HepG2 (cell line): ENCODE results near the gene IFNK. TPM values are rescaled to one million over a fixed set of nuclear protein-coding genes. Genes with fewer than 3 reads are reported as not detected.
A peak's percentile ranks its signal among the peaks of the same experiment; 100 is the strongest.

ENCODE experiments used
- ATAC-seq: fragments of 200-7000 bp; cut with Tn5 transposase; 3 replicates; pipeline ENCODE4 v1.9.1; 2020; ENCODE audit warnings: mild to moderate bottlenecking, moderate library complexity
- BruUV-seq: library from RNA; stranded (reverse); fragments of 400-500 nt; replicated peaks from 2 replicates; lab custom pipeline; 2021; lab: Mats Ljungman, UMichigan
- CTCF ChIA-PET: fragments of 300-600 bp; formaldehyde crosslinking; extraction: SDS; loops from one replicate; lab custom pipeline; 2021; ENCODE audit warnings: low total read pairs, inconsistent platforms, low intra/inter-chr PET ratio; lab: Yijun Ruan, JAX
- POLR2A ChIA-PET: fragments of 350-600 bp; sonication (Branson Sonifier 250); formaldehyde crosslinking; loops from one replicate; lab custom pipeline; 2020; ENCODE audit warnings: antibody characterized with exemption, inconsistent platforms; lab: Yijun Ruan, JAX
- DNase-seq: peaks from one replicate; pipeline ENCODE4 v3.0.0-alpha.2; 2015; ENCODE audit warnings: low spot score
- FAIRE-seq: peaks from 3 replicates; lab custom pipeline; 2011; peaks lifted over from hg19 to GRCh38; lab: Jason Lieb, UNC
- H2AFZ ChIP-seq: one replicate; pipeline ENCODE4 v1.6.1; 2011; ENCODE audit warnings: low read length, inconsistent platforms
- H3K27ac ChIP-seq: fragments of 300-600 bp; 3 replicates; pipeline ENCODE4 v1.8.0; 2011; ENCODE audit warnings: mixed run types, mild to moderate bottlenecking, mixed read lengths, low read length, inconsistent platforms; ENCODE audit not compliant: insufficient read depth; ENCODE audit errors: extremely low read length
- H3K27me3 ChIP-seq, 2 experiments: fragments of 200-600 bp in 1 of 2; 2 replicates in 1 of 2; 3 replicates in 1 of 2; pipeline versions ENCODE4 v1.6.0 to v1.8.0; 2011; ENCODE audit warnings: low read length in 2 of 2, mild to moderate bottlenecking in 2 of 2, moderate library complexity in 2 of 2, inconsistent platforms in 1 of 2; ENCODE audit not compliant: insufficient read depth in 2 of 2, control insufficient read depth in 1 of 2
- H3K36me3 ChIP-seq, 2 experiments: fragments of 200-600 bp in 1 of 2; replicated peaks in 1 of 2; 2 replicates in 1 of 2; 3 replicates in 1 of 2; pipeline versions ENCODE4 v1.5.1 to v1.8.0; 2011; ENCODE audit warnings: low read length in 2 of 2, inconsistent platforms in 1 of 2; ENCODE audit not compliant: insufficient read depth in 2 of 2, control insufficient read depth in 1 of 2
- H3K4me1 ChIP-seq: 2 replicates; pipeline ENCODE4 v1.5.1; 2012; ENCODE audit warnings: low read length, inconsistent platforms; ENCODE audit not compliant: insufficient read depth
- H3K4me2 ChIP-seq: 2 replicates; pipeline ENCODE4 v1.6.0; 2011; ENCODE audit warnings: low read depth, low read length, inconsistent platforms
- H3K4me3 ChIP-seq, 3 experiments: fragments of 200-600 bp in 1 of 3; sonication (generic), shearing (Covaris generic) in 1 of 3; replicated peaks in 1 of 3; 2 replicates each; pipeline ENCODE4 v1.5.1; 2011 to 2016; ENCODE audit warnings: low read length in 3 of 3, inconsistent platforms in 2 of 3, low read depth in 2 of 3, mild to moderate bottlenecking in 2 of 3, control low read depth in 1 of 3, mixed read lengths in 1 of 3; ENCODE audit not compliant: insufficient read depth in 1 of 3
- H3K79me2 ChIP-seq: one replicate; pipeline ENCODE4 v1.6.1; 2011; ENCODE audit warnings: low read length, inconsistent platforms; ENCODE audit not compliant: insufficient read depth
- H3K9ac ChIP-seq: 2 replicates; pipeline ENCODE4 v1.6.0; 2011; ENCODE audit warnings: mild to moderate bottlenecking, low read depth, low read length, inconsistent platforms; ENCODE audit not compliant: insufficient read depth
- H3K9me3 ChIP-seq: 2 replicates; pipeline ENCODE4 v1.5.1; 2012; ENCODE audit warnings: mild to moderate bottlenecking, low read length
- H4K20me1 ChIP-seq: 2 replicates; pipeline ENCODE4 v1.6.0; 2011; ENCODE audit warnings: inconsistent platforms, mild to moderate bottlenecking, low read length, moderate library complexity; ENCODE audit not compliant: insufficient read depth
- ARID5B ChIP-seq: IDR thresholded peaks from 2 replicates; pipeline ENCODE4 v1.4.0; 2020; ENCODE audit warnings: mild to moderate bottlenecking, missing genetic modification reagents
- ATF7-NPFF ChIP-seq: sonication (generic); formaldehyde crosslinking; IDR thresholded peaks from 2 replicates; pipeline ENCODE4 v1.8.1; 2023; ENCODE audit warnings: mild to moderate bottlenecking, low read depth, missing genetic modification reagents, moderate library complexity
- CCAR2 ChIP-seq: fragments of 200-400 bp; formaldehyde crosslinking; optimal IDR thresholded peaks from 2 replicates; pipeline ENCODE3; 2018; ENCODE audit warnings: low read depth, mild to moderate bottlenecking, low read length, moderate library complexity
- FOXO4 ChIP-seq: sonication (generic); formaldehyde crosslinking; conservative IDR thresholded peaks from 2 replicates; pipeline ENCODE4 v1.8.1; 2023; ENCODE audit warnings: missing genetic modification reagents
- GZF1 ChIP-seq: sonication (generic); formaldehyde crosslinking; IDR thresholded peaks from 2 replicates; pipeline ENCODE4 v1.5.1; 2020; ENCODE audit warnings: mild to moderate bottlenecking, missing genetic modification reagents
- HDAC1 ChIP-seq: sonication (generic); formaldehyde crosslinking; IDR thresholded peaks from 2 replicates; pipeline ENCODE4 v1.5.1; 2020; ENCODE audit warnings: mild to moderate bottlenecking, missing genetic modification reagents
- HOXD1 ChIP-seq: sonication (generic); formaldehyde crosslinking; IDR thresholded peaks from 2 replicates; pipeline ENCODE4 v1.5.0; 2020; ENCODE audit warnings: missing genetic modification reagents
- MBNL3 ChIP-seq: fragments of 250-450 bp; sonication (Bioruptor Pico); conservative IDR thresholded peaks from 2 replicates; pipeline ENCODE4 v1.8.0; 2022; ENCODE audit warnings: mild to moderate bottlenecking, inconsistent platforms
- STAT6 ChIP-seq: sonication (generic); formaldehyde crosslinking; IDR thresholded peaks from 2 replicates; pipeline ENCODE4 v1.4.0; 2020; ENCODE audit warnings: missing genetic modification reagents, mild to moderate bottlenecking, borderline replicate concordance
- ZBTB2 ChIP-seq: sonication (generic); formaldehyde crosslinking; IDR thresholded peaks from 2 replicates; pipeline ENCODE4 v1.8.0; 2022; ENCODE audit warnings: low read depth, missing genetic modification reagents
- ZBTB43 ChIP-seq: sonication (generic); formaldehyde crosslinking; conservative IDR thresholded peaks from 2 replicates; pipeline ENCODE4 v1.4.0; 2020; ENCODE audit warnings: missing genetic modification reagents
- ZNF317 ChIP-seq: sonication (generic); formaldehyde crosslinking; IDR thresholded peaks from 2 replicates; pipeline ENCODE4 v1.5.0; 2020; ENCODE audit warnings: mild to moderate bottlenecking, missing genetic modification reagents
- ZNF432 ChIP-seq: sonication (generic); formaldehyde crosslinking; IDR thresholded peaks from 2 replicates; pipeline ENCODE4 v1.5.0; 2020; ENCODE audit warnings: missing genetic modification reagents, mild to moderate bottlenecking, borderline replicate concordance
- ZNF550 ChIP-seq: sonication (generic); formaldehyde crosslinking; IDR thresholded peaks from 2 replicates; pipeline ENCODE4 v1.4.0; 2020; ENCODE audit warnings: mild to moderate bottlenecking, missing genetic modification reagents, borderline replicate concordance
- WGBS: methylation state at CpG from one replicate; pipeline ENCODE4 v1.1.6; 2017; ENCODE audit warnings: low lambda C conversion rate; 5-methylcytosine and 5-hydroxymethylcytosine counted together
- in situ Hi-C: cut with HindIII; loops from 2 replicates; pipeline ENCODE4 v1.10.0; 2017; ENCODE audit warnings: low pct_unique_long_range_greater_than_20kb; ENCODE audit not compliant: extremely low pct_ligation_motif_present
- intact Hi-C: fragments of 100-400 bp; cut with micrococcal nuclease; formaldehyde crosslinking; loops from one replicate; pipeline ENCODE4 v1.10.0; 2022; ENCODE audit not compliant: unreplicated experiment
- polyA plus RNA-seq, 8 experiments: library from polyadenylated mRNA; depleted of rRNA in 3 of 8; stranded (reverse) in 7 of 8; unstranded in 1 of 8; fragments of >200 nt; fragmentation: Illumina TruSeq in 4 of 8; extraction: Trizol in 4 of 8; gene quantifications; 2 replicates each; pipeline versions ENCODE4 v1.2.1 to v1.2.3, GENCODE V29; 2011 to 2016; ENCODE audit warnings: low read depth in 4 of 8, missing spikeins in 1 of 8, mixed read lengths in 1 of 8; ENCODE audit not compliant: insufficient read depth in 1 of 8
- total RNA-seq, 5 experiments: library from RNA; depleted of rRNA; stranded (reverse); fragments of >200 nt; fragmentation: Illumina TruSeq; extraction: Trizol; gene quantifications; 2 replicates each; pipeline ENCODE4 v1.2.3, GENCODE V29; 2016; ENCODE audit warnings: low read depth in 1 of 5

The IFNK gene
- total and polyA plus RNA-seq, 2 of the 13 experiments (the other 11 are each of a cell fraction or from before 2014, with no cell fraction given) = not detected

- peak; percentile 30 for DNase-seq
- FAIRE-seq = peak; percentile 34
- POLR2A ChIA-PET = no interaction called here
- Histone ChIP-seq H3K9ac (peak overlapping the region; percentile 73; the same call in 1 of the 2 replicates), H3K36me3 (no peaks in the 10 kb centered on the region; a peak in 1 of 5 replicates), H4K20me1 (no peaks in the 10 kb centered on the region), H3K4me2 (peak overlapping the region; percentile 98), H2AFZ (peak overlapping the region; percentile 3), H3K27ac (peak overlapping the region; percentile 60), H3K79me2 (no peaks in the 10 kb centered on the region), H3K4me3 (peak overlapping the region; percentile 47 to 79 (median 60)), H3K4me1 (peaks cover 55% of the 10 kb centered on the region), H3K9me3 (no peaks in the 10 kb centered on the region), H3K27me3 (no peaks in the 10 kb centered on the region; a peak in 1 of 5 replicates)
- in situ Hi-C loops (no loop called here), intact Hi-C loops (no loop called here)
- 4% methylated on average over 4 of the region's 6 CpGs for WGBS
- TSS peak; percentile 73 for BruUV-seq
- CTCF ChIA-PET = no interaction called here
- peak; percentile 45 for ATAC-seq
- TF ChIP-seq FOXO4 (CRISPR knock-in tag) = 0 out of 2 replicates have a peak, but pooled peaks have one; percentile 11
- 0 out of 2 replicates have a peak, but pooled peaks have one; percentile 33 for TF ChIP-seq HDAC1 (CRISPR knock-in tag)
- TF ChIP-seq CCAR2 = no peak
- no peak for TF ChIP-seq ZNF317 (CRISPR knock-in tag)
- no peak for TF ChIP-seq HOXD1 (CRISPR knock-in tag)
- no peak for TF ChIP-seq ATF7-NPFF (CRISPR knock-in tag)
- TF ChIP-seq ARID5B (CRISPR knock-in tag) = no peak
- TF ChIP-seq GZF1 (CRISPR knock-in tag) = no peak
- no peak for TF ChIP-seq ZNF432 (CRISPR knock-in tag)
- no peak for TF ChIP-seq MBNL3 (CRISPR knock-in tag)
- no peak for TF ChIP-seq ZBTB2
- no peak for TF ChIP-seq ZBTB43 (CRISPR knock-in tag)
- TF ChIP-seq ZNF550 (CRISPR knock-in tag) = no peak
- no peak for TF ChIP-seq STAT6 (CRISPR knock-in tag)
Measured at GRCh38 chr9:27572566-27572917, 48.5 kb downstream of the IFNK start.
